ENCODE data around the gene PCDHA1.

The PCDHA1 gene

DNA sequence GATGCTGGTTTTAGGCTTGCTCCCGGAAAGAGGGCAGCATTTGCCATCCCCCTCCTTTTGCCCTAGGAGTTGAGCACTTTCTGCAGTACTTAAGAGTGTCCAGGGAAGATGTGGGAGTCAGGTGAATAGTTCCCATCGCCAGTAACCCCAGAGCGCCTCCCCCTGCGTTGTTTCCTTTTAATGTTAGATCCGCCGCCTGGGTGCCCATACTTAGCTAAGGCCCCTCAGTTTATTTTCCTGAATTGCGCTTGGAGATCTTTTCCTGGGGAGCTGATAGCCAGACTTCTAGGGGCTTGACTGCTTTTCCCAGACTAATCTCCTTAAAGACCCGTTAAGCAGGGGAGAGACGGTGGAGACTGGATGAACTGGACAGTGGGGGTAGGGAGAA, 180.0 kb downstream of the PCDHA1 start:
- no peak overlapping the region for H3K27ac ChIP-seq (replicated peaks)
- no peak for DNase-seq (ENCODE audit: low read depth in 1 of 2, low spot score in 1 of 2)
- H3K4me3 ChIP-seq (replicated peaks; ENCODE audit: insufficient read depth, low read length): no peak overlapping the region
- peaks cover 37% of the 10 kb centered on the region for H3K27me3 ChIP-seq (ENCODE audit: insufficient read depth, poor library complexity, severe bottlenecking)
- no peak for TF ChIP-seq CTCF (IDR thresholded peaks at IDR 0.05; ENCODE audit: insufficient read depth, low read length)

DNA sequence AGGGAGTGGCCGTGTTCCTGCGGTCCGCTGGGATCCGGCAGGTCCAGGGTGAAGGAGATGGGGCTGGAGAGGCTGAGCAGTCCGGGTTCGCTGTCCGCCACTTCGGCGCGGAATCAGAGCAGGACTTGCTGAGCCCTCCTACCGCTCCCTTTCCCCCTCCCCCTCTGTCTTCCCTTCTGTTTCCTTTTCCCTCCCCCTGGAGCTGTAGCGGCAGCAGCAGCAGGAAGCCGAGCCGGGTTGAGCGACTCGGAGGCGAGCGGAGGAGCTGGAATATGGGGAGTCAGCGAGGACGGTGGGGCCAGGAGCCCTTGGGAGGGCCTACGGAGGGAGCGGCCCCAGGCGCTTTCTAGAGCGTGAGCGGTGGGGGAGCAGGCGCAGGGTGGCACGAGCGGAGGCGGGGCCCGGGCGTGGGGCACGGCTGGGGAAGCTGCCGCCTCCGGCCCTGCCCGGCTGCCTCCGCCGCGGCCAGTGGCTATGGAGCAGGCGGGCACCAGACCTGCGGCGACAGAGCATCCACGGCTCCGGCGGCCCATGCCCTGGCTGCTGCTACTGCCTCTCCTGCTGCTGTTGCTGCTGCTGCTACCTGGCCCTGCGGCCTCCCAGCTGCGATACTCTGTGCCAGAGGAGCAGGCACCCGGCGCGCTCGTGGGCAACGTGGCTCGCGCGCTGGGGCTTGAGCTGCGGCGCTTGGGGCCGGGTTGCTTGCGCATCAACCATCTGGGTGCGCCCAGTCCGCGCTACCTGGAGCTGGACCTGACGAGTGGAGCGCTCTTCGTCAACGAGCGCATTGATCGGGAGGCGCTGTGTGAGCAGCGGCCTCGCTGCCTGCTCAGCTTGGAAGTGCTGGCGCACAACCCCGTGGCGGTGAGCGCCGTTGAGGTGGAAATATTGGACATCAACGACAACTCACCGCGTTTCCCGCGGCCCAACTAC, 180.6 kb downstream of the PCDHA1 start, which contains the start of gene PCDHAC2:
Gene PCDHAC2, plus strand, starts transcription at position 184 of the 933 bp plus-strand sequence. Its CDS starts 291 bp downstream, at position 475.
- Histone ChIP-seq H3K27ac (replicated peaks) (no peak within 1 kb of the TSS), H3K27me3 (ENCODE audit: insufficient read depth, poor library complexity, severe bottlenecking) (peaks cover 37% of the 10 kb centered on the region), H3K4me3 (replicated peaks; ENCODE audit: insufficient read depth, low read length) (no peak within 1 kb of the TSS)
- no peak for DNase-seq (ENCODE audit: low read depth in 1 of 2, low spot score in 1 of 2)
- TF ChIP-seq POLR2AphosphoS5 (IDR thresholded peaks at IDR 0.05; ENCODE audit: low read depth): no peak

- DNase-seq (ENCODE audit: low read depth in 1 of 2, low spot score in 1 of 2): no peak
- H3K27ac ChIP-seq (replicated peaks): no peak overlapping the region
- no peak overlapping the region for H3K4me3 ChIP-seq (replicated peaks; ENCODE audit: insufficient read depth, low read length)
- H3K27me3 ChIP-seq (ENCODE audit: insufficient read depth, poor library complexity, severe bottlenecking): peaks cover 35% of the 10 kb centered on the region
- no peak for TF ChIP-seq POLR2AphosphoS5 (IDR thresholded peaks at IDR 0.05; ENCODE audit: low read depth)
- no peak for TF ChIP-seq CTCF (IDR thresholded peaks at IDR 0.05; ENCODE audit: insufficient read depth, low read length)
- no peak for TF ChIP-seq REST (IDR thresholded peaks at IDR 0.05; ENCODE audit: insufficient replicate concordance, low read depth)
- no peak for TF ChIP-seq SPI1 (IDR thresholded peaks at IDR 0.05; ENCODE audit: borderline replicate concordance, low read depth)
- no peak for TF ChIP-seq GABPA (IDR thresholded peaks at IDR 0.05; ENCODE audit: low read depth)
Measured at GRCh38 chr5:140967226-140967893, 181.4 kb downstream of the PCDHA1 start.

- Histone ChIP-seq H3K4me3 (replicated peaks; ENCODE audit: insufficient read depth, low read length) (no peak overlapping the region), H3K27ac (replicated peaks) (no peak overlapping the region), H3K27me3 (ENCODE audit: insufficient read depth, poor library complexity, severe bottlenecking) (peaks cover 26% of the 10 kb centered on the region)
- no peak for DNase-seq (ENCODE audit: low read depth in 1 of 2, low spot score in 1 of 2)
- TF ChIP-seq REST (IDR thresholded peaks at IDR 0.05; ENCODE audit: insufficient replicate concordance, low read depth): no peak
- TF ChIP-seq GABPA (IDR thresholded peaks at IDR 0.05; ENCODE audit: low read depth): no peak
- no peak for TF ChIP-seq CTCF (IDR thresholded peaks at IDR 0.05; ENCODE audit: insufficient read depth, low read length)
- TF ChIP-seq SPI1 (IDR thresholded peaks at IDR 0.05; ENCODE audit: borderline replicate concordance, low read depth): no peak
- TF ChIP-seq POLR2AphosphoS5 (IDR thresholded peaks at IDR 0.05; ENCODE audit: low read depth): no peak
Measured at GRCh38 chr5:140969880-140970279, 183.9 kb downstream of the PCDHA1 start.

Data from HL-60 (cell line).